Spleen (tissue), 11 donors: Measurements from ENCODE around the gene RARA. TPM values are rescaled to one million over a fixed set of nuclear protein-coding genes. Genes with fewer than 3 reads are reported as not detected.

Experiments
- DNase-seq: peaks from one replicate; pipeline ENCODE4 v3.0.0-alpha.2; 2020
- H3K27ac ChIP-seq, 8 donors: fragments of 200-600 bp; sonication (generic) in 7 of 8; 1 replicate in 4 of 8; 2 replicates in 4 of 8; pipeline versions ENCODE4 v1.5.0 to v1.8.0; 2016 to 2021; ENCODE audit warnings: inconsistent platforms in 4 of 8, mild to moderate bottlenecking in 4 of 8, moderate library complexity in 1 of 8
- H3K27me3 ChIP-seq, 7 donors: fragments of 200-600 bp; sonication (generic) in 6 of 7; replicated peaks in 1 of 7; 1 replicate in 4 of 7; 2 replicates in 3 of 7; pipeline versions ENCODE4 v1.5.0 to v1.8.0; 2016 to 2021; ENCODE audit warnings: inconsistent platforms in 3 of 7, mild to moderate bottlenecking in 1 of 7
- H3K36me3 ChIP-seq, 6 donors: fragments of 200-600 bp; sonication (generic) in 5 of 6; 1 replicate in 4 of 6; 2 replicates in 2 of 6; pipeline versions ENCODE4 v1.5.0 to v1.8.0; 2016 to 2021; ENCODE audit warnings: inconsistent platforms in 2 of 6
- H3K4me1 ChIP-seq, 6 donors: fragments of 200-600 bp; sonication (generic) in 5 of 6; 1 replicate in 3 of 6; 2 replicates in 3 of 6; pipeline versions ENCODE4 v1.5.0 to v1.8.0; 2016 to 2021; ENCODE audit warnings: inconsistent platforms in 3 of 6
- H3K4me3 ChIP-seq, 8 donors: fragments of 200-600 bp; sonication (generic) in 7 of 8; 1 replicate in 4 of 8; 2 replicates in 4 of 8; pipeline versions ENCODE4 v1.5.0 to v1.8.0; 2016 to 2021; ENCODE audit warnings: inconsistent platforms in 4 of 8, mild to moderate bottlenecking in 4 of 8, moderate library complexity in 2 of 8
- H3K9me3 ChIP-seq, 8 donors: fragments of 200-600 bp; sonication (generic) in 7 of 8; 1 replicate in 4 of 8; 2 replicates in 4 of 8; pipeline versions ENCODE4 v1.5.0 to v1.8.0; 2016 to 2021; ENCODE audit warnings: inconsistent platforms in 4 of 8
- POLR2A ChIP-seq, 3 donors: fragments of 450-650 bp; IDR thresholded peaks; one replicate each; pipeline ENCODE4 v1.5.1; 2017; ENCODE audit warnings: antibody characterized with exemption in 3 of 3, mild to moderate bottlenecking in 1 of 3
- POLR2AphosphoS5 ChIP-seq, 3 donors: sonication (generic); formaldehyde crosslinking; IDR thresholded peaks; one replicate each; pipeline ENCODE4 v1.5.1; 2017; ENCODE audit warnings: antibody characterized with exemption in 3 of 3
- WGBS, 5 donors: extraction: QIAGEN DNeasy Blood & Tissue Kit in 3 of 5; methylation state at CpG; one replicate each; pipeline versions ENCODE4 v1.1.5 to v1.1.7; 2013 to 2018; 5-methylcytosine and 5-hydroxymethylcytosine counted together
- intact Hi-C: fragments of 100-400 bp; cut with DNase I; formaldehyde crosslinking; loops from one replicate; pipeline ENCODE4 v1.15.0; 2023; ENCODE audit warnings: low total_unique reads
- polyA plus RNA-seq, 3 donors: library from polyadenylated mRNA; stranded (reverse); fragments of 200-250 nt; gene quantifications; one replicate each; pipeline ENCODE4 v1.2.1, GENCODE V29; 2013
- total RNA-seq, 7 donors: library from RNA; depleted of rRNA in 3 of 7; stranded (reverse); fragments of >200 nt in 3 of 7; fragmentation: NEBNext Ultra II Directional in 4 of 7; extraction: Animal tissue kit (Norgen Biotek cat#: 25700) in 4 of 7; gene quantifications; one replicate each; pipeline versions ENCODE4 v1.1.0 to v1.2.1, GENCODE V29; 2016 to 2021
- TF ChIP-seq, protein P1 (sequence below), 11 experiments: fragments of 200-600 bp in 7 of 11; fragments of 450-650 bp in 4 of 11; sonication (generic) in 4 of 11; IDR thresholded peaks in 8 of 11; conservative IDR thresholded peaks in 3 of 11; 1 replicate in 7 of 11; 2 replicates in 4 of 11; pipeline versions ENCODE4 v1.4.0 to v1.8.0; 2016 to 2021; ENCODE audit warnings: antibody characterized with exemption in 11 of 11, inconsistent platforms in 4 of 11, mild to moderate bottlenecking in 1 of 11
- donor health status: healthy with polysubstance abuse.
- donor health status: DM: no; HTN: no; CAD: no; lungs with moderate emphysema.
- donor health status: DM: no; HTN: no; CAD: no.
- donor health status: Bipolar disorder and iron deficiency.
- donor health status: healthy.
- donor health status: DM: no; HTN: no; CAD: no.
- donor health status: DM: yes; HTN: yes; CAD: no.

The RARA gene
- total and polyA plus RNA-seq, 10 donors: 13.3 to 95.1 (median 58.9) TPM

DNA sequence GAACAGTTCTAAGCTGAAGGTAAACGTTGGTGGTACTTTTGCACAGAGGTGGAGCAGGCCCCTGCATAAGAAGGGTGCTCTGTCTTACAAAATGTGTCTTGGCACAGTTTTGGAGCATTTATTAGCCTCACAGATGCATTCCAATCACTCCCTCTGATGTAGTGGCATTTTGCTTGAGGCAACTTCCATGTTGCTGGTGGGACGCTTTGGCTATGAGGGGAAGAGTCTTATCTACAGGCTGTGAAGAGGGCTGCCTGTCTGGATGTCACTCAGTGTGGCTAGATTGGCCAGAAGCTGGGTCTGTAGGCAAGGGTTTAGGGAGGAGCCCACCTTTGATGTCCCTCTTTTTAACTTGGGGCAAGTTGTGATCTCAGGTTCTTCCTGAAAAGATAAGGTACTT, 2.6 kb upstream of the RARA start:
- no peak for TF ChIP-seq POLR2AphosphoS5 (IDR thresholded peaks at IDR 0.05)
- TF ChIP-seq POLR2A (IDR thresholded peaks at IDR 0.05): no peak
- TF ChIP-seq, protein P1, sequence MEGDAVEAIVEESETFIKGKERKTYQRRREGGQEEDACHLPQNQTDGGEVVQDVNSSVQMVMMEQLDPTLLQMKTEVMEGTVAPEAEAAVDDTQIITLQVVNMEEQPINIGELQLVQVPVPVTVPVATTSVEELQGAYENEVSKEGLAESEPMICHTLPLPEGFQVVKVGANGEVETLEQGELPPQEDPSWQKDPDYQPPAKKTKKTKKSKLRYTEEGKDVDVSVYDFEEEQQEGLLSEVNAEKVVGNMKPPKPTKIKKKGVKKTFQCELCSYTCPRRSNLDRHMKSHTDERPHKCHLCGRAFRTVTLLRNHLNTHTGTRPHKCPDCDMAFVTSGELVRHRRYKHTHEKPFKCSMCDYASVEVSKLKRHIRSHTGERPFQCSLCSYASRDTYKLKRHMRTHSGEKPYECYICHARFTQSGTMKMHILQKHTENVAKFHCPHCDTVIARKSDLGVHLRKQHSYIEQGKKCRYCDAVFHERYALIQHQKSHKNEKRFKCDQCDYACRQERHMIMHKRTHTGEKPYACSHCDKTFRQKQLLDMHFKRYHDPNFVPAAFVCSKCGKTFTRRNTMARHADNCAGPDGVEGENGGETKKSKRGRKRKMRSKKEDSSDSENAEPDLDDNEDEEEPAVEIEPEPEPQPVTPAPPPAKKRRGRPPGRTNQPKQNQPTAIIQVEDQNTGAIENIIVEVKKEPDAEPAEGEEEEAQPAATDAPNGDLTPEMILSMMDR (IDR thresholded peaks at IDR 0.05 in 8 of 11, conservative IDR thresholded peaks at IDR 0.05 in 3 of 11): no peak
- Histone ChIP-seq H3K9me3 (no peaks in the 10 kb centered on the region), H3K36me3 (no peaks in the 10 kb centered on the region), H3K27ac (peak overlapping the region in 7 of 8 donors; percentile 77 to 89 (median 85)), H3K4me3 (no peak overlapping the region), H3K4me1 (peaks cover 53 to 87% (median 71%) of the 10 kb centered on the region in 6 donors), H3K27me3 (no peaks in the 10 kb centered on the region)
- 49 to 75% (median 65%) methylated on average over 2 of the region's 2 CpGs for whole genome bisulfite sequencing, 5 donors
- intact Hi-C loops: loop anchor here (10.0 kb wide), 1 partner anchor 228 kb away; no protein-coding TSS in a partner anchor
- DNase-seq: no peak

DNA sequence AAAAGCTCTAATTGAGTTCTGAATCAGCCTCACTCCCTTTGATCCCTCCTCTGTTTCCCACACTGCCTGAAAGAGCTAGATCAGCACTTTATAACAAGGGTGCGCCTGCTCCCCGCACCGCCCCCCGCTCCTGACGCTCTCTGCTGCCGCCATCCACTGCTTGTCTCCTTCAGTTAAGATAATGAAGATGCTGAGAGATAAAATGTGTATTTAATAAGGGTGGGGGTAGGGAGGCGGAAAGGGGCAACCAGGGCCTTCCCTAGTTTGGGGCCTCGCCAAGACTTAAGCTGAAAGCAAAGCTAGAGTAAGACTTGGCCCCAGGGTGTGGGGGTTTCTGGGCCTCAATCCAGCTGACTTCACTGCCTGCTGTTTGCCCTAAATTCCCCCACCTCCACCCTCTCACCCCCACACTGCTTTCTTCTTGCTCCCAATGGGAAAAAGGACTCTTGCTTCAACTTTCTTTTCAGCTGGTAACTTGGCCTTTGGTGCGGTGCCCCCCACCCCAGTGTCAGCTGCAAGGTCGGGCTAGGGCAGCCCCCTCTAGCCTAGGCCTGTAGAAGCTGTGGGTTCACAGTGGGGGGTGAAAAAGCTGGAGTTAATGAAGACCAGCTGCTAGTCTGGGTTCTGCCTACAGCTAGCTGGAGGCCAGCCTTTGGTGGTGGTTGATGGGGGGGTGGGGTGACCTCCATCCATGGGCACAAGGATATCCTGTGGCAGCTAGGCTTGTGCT, 1.8 kb upstream of the RARA start:
- H3K27ac ChIP-seq: peak overlapping the region; percentile 16 to 89 (median 84)
- H3K4me3 ChIP-seq: peak overlapping the region in 1 of 8 donors; percentile 10
- H3K9me3 ChIP-seq: no peaks in the 10 kb centered on the region
- intact Hi-C loops: loop anchor here (10.0 kb wide), 1 partner anchor 228 kb away; no protein-coding TSS in a partner anchor
- WGBS, 5 donors: 55 to 65% (median 62%) methylated on average over 10 of the region's 10 CpGs
- no peaks in the 10 kb centered on the region for H3K36me3 ChIP-seq
- peaks cover 61 to 95% (median 78%) of the 10 kb centered on the region in 6 donors for H3K4me1 ChIP-seq
- no peaks in the 10 kb centered on the region for H3K27me3 ChIP-seq
- DNase-seq: peak; percentile 81
- TF ChIP-seq, protein P1 (IDR thresholded peaks at IDR 0.05 in 8 of 11, conservative IDR thresholded peaks at IDR 0.05 in 3 of 11): no peak
- peak in 1 of 3 donors; percentile 30 for TF ChIP-seq POLR2AphosphoS5 (IDR thresholded peaks at IDR 0.05)

DNA sequence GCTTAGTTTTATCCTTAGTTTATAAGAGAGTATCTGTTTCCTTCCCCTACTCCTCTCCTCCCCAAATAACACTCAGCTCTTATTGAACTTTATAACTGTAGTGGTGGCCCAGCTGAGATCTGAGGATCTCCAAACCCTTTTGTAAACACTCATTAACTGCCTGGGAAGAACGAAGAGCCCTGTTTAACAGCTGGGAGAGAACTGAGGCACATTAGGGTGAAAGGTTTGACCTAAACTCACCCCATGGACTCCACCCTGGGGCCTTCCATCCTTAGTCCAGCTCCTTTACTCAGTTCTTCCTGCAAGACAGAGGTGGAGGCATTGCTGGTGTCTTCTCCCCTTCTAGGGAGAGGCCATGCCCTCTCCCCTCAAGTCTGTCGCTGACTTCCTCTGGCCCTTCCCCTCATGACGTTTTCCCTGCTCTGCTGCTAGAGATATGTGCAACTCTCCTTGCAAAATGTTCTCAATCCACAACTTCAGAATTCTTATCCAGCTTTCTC, 1.2 kb upstream of the RARA start:
- intact Hi-C loops: loop anchor here (10.0 kb wide), 1 partner anchor 227 kb away; no protein-coding TSS in a partner anchor

DNA sequence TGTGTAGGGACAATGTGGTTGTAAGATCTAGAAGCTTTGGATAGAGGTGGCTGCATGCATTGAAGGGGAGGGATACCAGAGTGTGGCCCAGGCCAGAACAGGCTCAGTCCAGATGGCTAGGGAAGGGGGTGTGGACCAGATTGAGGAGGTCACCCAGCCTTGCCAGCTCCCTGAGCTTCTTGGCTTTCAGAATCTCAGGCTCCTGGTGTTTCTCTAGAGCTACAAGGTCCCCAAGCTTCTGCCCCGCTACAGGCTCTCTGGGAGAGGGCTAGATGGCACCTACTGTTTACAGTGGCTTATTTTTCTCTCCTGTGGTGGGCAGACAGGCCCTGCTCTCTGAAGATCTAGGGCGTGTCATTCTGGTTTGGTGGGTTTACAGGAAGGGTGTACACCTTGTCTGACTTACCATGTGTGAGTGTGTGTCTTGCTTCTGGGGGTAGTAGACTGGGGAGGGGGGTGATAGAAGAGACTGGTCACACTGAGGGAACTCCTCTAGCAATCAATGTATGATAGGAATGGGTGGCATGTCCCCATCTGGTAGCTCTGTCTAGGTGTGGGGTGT, 1.1 kb downstream of the RARA start:
- Histone ChIP-seq H3K4me1 (peaks cover 62 to 97% (median 90%) of the 10 kb centered on the region in 6 donors), H3K27ac (peak overlapping the region in 4 of 8 donors; percentile 82 to 89 (median 86)), H3K36me3 (no peaks in the 10 kb centered on the region), H3K4me3 (peak overlapping the region in 3 of 8 donors; percentile 35 to 71 (median 49)), H3K9me3 (no peaks in the 10 kb centered on the region), H3K27me3 (no peaks in the 10 kb centered on the region)
- DNase-seq: no peak
- WGBS, 5 donors: 61 to 89% (median 77%) methylated on average over 2 of the region's 2 CpGs
- TF ChIP-seq POLR2AphosphoS5 (IDR thresholded peaks at IDR 0.05): no peak
- TF ChIP-seq, protein P1 (IDR thresholded peaks at IDR 0.05 in 8 of 11, conservative IDR thresholded peaks at IDR 0.05 in 3 of 11): no peak
- TF ChIP-seq POLR2A (IDR thresholded peaks at IDR 0.05): no peak
- intact Hi-C loops: loop anchor here (10.0 kb wide), 1 partner anchor 225 kb away; no protein-coding TSS in a partner anchor

More for the DNA sequence above, 1.2 kb upstream of the RARA start:
- 16 to 29% (median 23%) methylated on average over 3 of the region's 3 CpGs for WGBS, 5 donors
- peak; percentile 83 for DNase-seq
- TF ChIP-seq POLR2A (IDR thresholded peaks at IDR 0.05) (no peak), POLR2AphosphoS5 (IDR thresholded peaks at IDR 0.05) (peak in 1 of 3 donors; percentile 65)
- H3K9me3 ChIP-seq: no peaks in the 10 kb centered on the region
- peak overlapping the region in 1 of 8 donors; percentile 10 for H3K4me3 ChIP-seq
- no peaks in the 10 kb centered on the region for H3K36me3 ChIP-seq
- no peaks in the 10 kb centered on the region for H3K27me3 ChIP-seq
- H3K27ac ChIP-seq: peak overlapping the region; percentile 16 to 89 (median 84)
- H3K4me1 ChIP-seq: peaks cover 67 to 97% (median 83%) of the 10 kb centered on the region in 6 donors
